Measurements from ENCODE around the gene LRRN4.

GRCh38 chr20:6026051-6026450, 27.8 kb downstream of the LRRN4 start:
- TF ChIP-seq POLR2A (IDR thresholded peaks at IDR 0.05) (no peak), CTCF (IDR thresholded peaks at IDR 0.05) (no peak)
